Retina (tissue), 1 donor: ENCODE measurements around the gene WFDC1.

Source experiments
- DNase-seq: peaks from one replicate; pipeline ENCODE4 v3.0.0-alpha.2; 2016

Gene WFDC1

GRCh38 chr16:84274515-84274914 lies 20.2 kb upstream of the WFDC1 start:
- no peak for DNase-seq

DNA sequence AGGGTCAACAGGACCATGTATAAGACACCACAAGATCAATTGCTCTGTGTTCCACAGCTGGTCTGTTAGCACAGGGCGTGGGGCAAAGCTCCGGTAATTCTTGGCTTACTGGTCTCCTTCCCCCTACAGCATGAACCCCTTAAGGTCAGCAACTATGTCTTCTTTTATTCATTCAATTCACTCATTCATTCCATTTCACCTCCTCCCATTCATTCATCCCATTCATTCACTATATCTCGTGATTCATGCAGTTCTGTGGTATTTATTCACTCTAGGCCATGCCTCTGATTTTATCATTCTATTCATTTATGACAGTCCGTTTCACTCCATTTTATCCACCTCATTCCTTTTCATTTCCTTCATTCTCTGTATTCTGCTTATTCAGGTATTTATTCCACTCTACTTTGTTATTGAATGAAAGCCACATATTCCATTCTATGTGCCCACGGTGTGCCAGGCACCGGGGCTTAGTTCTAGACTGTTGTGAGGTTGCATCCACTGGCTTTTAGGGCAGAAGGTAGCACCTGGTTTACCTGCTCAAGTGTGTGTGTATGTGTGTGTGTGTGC lies 19.0 kb upstream of the WFDC1 start:
- no peak for DNase-seq

DNA sequence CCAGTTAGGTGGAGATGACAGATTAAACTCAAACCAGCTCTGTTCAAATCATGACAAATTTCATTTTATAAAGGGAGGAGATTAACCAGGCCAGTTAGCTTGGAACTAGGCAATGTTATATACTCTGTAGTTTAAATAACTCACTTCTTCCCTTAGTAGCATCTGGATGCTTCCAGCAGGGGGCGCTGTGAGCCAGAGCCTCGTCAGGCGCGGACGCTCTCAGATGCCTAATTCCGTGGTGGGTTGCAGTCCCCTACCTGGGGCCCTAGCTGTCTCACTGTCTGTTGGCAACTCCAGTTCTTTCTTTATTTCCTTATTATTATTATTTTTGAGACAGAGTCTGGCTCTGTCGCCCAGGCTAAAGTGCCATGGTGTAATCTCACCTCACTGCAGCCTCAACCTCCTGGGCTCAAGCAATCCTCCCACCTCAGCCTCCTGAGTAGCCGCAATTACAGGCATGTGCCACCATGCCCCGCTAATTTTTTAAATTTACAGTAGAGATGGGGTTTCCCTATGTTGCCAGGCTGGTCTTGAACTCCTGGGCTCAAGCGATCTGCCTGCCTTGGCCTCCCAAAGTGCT lies 17.3 kb upstream of the WFDC1 start:
- DNase-seq: peak; percentile 66

- peak; percentile 32 for DNase-seq
Measured at GRCh38 chr16:84278333-84278732, 16.3 kb upstream of the WFDC1 start.

GRCh38 chr16:84278968-84279367 lies 15.7 kb upstream of the WFDC1 start:
- DNase-seq: peak; percentile 80

- no peak for DNase-seq
Measured at GRCh38 chr16:84279881-84280280, 14.8 kb upstream of the WFDC1 start.

DNA sequence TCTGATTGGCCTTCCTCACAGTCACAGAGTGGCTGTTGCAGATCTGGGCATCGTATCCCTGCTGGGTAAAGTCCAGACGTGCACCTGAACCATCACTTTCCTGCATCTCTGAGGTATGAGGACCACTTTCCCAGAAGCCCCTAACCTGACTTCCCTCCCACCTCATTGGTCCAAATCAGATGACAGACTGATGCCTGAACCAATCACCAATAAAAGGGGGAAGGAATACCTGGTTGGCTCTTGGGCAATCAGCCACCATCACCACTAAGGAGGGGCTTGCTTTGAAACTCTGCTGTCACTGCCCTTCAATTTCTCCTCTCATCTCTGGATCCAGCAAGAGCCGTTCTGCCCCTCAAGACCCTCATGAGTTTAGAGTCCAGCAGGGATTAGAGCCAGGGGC lies 13.6 kb upstream of the WFDC1 start:
- peak; percentile 40 for DNase-seq

DNA sequence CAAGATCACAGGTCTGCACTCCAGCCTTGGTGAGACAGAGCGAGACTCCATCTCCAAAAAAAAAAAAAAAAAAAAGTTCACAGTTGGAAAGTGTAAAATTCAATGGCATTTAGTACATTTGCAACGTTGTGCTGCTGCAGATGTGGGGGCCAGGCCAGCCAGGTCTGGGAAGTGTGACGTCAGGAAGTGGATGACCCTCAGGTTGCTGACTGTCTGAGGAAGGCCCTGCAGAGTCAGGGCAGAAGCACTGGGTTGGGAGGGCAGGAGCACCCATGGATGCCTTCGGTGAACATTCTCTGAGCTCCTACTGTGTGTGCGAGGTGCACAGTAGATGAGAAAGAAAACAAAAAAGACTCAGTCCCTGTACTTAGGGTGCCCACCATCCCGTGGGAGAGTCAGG lies 12.1 kb upstream of the WFDC1 start:
- DNase-seq: no peak

GRCh38 chr16:84283314-84284153 lies 11.1 kb upstream of the WFDC1 start:
- DNase-seq: peak; percentile 46

DNA sequence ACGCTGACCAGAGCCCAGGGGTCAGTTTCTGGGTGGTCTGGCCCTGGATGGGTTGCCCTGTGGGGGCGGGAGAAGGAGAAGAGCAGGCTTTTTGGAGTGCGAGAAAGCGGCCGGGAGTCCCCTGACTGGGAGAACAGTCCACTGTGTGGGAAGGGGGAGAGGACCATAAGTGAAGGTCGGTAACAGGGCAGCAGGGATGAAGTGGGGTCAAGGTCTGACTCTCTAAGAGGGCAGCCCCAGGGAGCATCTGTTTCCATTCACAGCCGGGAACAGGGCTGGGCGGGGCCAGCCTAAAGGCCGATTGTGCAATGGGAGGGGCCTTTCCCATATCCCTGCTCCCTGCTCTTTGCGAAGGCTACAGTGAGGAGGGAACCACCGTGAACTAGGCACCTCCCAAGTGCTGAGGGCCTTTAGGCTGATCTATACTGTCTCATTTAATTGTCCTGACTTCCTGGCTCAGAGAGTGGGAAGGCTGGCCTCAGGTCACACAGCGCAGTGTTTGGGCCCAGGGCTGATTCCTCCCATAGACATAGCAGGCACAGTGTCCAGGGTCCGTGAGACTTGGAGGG lies 10.4 kb upstream of the WFDC1 start:
- peak; percentile 60 for DNase-seq

- peak; percentile 80 for DNase-seq
Measured at GRCh38 chr16:84286578-84287240, 8.0 kb upstream of the WFDC1 start.

DNA sequence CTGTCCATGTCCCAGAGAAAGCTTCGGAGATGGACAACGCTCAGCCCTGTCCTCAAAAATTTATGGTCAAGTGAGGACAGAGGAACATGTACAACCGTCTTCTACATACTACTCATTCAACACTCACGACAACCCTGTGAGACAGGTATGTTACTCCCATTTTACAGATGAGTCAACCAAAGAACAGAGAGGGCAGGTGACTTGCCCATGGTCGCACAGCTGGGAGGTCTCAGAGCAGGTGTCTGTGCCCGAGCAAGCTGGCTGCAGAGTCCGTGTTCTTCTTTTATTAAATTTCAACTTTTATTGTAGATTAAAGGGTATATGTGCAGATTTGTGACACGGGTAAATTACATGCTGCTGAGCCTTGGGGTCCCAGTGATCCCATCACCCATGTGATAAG lies 5.8 kb upstream of the WFDC1 start:
- DNase-seq: no peak

- DNase-seq: no peak
Measured at GRCh38 chr16:84291226-84291625, 3.5 kb upstream of the WFDC1 start.

DNA sequence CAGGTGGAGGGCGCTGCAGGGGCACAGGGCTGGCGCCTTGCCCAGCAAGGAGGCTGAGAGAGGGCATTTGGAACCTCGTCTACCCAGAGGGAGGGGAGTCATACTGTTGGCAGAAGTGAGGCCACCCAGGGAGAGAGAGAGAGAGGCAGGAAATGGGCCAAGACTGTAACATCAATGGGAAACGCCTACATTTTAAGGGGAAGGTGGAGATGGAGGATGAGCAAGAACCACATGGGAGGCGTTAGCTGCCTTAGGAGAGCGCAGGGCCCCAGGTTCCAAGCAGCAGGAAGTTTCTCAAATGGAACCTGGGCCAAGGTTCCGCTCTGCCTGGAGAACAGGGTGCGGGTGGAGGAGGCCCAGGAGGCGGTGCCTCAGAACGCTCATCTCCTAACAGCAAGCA lies 2.7 kb upstream of the WFDC1 start:
- no peak for DNase-seq

DNA sequence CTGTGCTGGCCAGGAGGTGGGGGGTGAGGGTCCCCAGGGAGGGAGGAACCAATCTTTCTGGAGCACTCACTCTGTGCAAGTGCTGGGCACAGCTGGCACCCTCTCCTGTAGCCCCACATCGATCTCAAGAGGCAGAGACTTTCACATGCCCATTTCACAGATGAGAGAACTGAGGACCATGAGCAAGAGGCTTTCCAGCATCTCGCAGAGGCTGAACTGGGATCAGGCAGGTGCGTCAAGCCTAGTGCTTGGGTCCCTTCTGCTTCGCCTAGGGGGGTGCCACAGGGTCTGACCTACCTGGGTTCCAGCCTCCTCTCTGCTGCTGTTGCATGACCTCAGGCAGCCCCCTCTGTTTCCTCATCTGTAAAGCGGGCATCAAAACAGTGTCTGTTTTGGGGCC lies 1.3 kb upstream of the WFDC1 start:
- DNase-seq: no peak

DNA sequence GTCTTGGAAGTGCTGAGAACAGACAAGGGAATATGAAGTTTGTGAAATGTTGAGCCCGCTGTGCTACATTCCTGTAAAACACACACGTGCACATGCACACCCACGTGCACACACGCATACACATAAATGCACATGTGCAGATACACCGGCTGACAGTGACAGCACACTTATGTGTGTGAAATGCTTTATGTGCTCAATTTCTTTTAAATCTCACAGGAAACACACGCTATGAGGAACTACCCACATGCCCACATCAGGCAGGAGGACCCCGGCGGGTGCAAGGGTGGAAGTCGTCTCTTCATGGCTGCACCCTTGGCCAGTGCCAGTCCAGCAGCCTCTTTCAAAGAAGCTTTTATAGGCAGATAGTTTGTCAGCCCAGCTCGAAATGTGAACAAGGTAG lies 561 bp upstream of the WFDC1 start:
- DNase-seq: no peak

DNA sequence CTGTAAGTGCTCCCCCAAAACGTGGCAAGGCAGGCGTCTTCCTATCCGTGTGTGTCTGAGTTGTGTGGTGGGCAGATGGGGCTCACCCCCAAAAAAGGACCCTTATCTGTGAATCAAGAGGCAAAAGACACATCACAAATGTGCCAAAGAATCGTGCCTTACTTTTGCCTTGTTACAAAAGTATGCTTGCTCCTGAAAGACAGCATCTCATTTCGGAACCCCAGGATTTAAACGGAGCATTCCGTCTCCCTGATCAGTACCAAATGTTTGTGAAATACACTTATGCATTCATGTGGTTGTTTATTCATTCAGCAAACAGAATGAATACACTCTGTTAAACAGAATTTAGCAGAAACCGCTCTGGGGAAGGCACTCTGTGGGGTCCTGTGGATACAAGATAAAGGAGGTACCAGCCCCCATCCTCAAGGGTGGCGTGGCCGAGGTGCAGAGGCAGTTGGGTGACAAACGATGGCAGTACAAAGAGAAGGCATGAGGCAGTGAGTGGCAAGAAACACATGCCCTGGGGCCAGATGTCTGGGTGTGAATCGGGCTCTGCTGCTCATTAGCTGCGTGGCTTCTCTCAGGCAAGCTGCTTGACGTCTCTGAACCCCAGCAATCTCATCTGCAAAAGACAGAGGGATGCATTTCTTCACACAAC lies 654 bp downstream of the WFDC1 start:
- DNase-seq: no peak

DNA sequence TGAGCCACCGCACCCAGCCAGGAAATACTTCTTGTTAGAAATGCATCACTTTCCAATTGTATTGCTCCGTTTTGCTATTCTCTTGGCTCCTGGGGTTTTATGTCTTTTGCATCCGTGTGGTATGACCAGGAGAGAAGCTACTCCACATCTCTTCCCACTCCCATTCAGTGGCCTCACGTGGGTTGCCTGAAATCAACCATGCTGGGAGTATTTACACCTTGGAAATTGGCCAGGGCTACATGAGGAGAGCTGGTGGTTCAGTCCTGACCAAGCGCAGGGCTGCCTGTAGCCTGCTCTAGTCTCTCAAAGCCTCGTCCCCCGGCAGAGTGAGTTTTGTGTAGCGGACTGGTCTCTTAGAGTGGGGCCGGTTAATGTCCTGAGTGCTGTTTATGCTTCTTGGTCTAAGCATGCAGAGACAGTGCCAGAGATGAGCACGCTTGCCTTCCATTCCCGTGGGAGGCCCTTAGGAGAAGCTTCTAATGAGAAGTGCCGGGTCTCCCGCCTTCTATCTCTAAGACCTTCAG lies 3.8 kb downstream of the WFDC1 start:
- no peak for DNase-seq

DNA sequence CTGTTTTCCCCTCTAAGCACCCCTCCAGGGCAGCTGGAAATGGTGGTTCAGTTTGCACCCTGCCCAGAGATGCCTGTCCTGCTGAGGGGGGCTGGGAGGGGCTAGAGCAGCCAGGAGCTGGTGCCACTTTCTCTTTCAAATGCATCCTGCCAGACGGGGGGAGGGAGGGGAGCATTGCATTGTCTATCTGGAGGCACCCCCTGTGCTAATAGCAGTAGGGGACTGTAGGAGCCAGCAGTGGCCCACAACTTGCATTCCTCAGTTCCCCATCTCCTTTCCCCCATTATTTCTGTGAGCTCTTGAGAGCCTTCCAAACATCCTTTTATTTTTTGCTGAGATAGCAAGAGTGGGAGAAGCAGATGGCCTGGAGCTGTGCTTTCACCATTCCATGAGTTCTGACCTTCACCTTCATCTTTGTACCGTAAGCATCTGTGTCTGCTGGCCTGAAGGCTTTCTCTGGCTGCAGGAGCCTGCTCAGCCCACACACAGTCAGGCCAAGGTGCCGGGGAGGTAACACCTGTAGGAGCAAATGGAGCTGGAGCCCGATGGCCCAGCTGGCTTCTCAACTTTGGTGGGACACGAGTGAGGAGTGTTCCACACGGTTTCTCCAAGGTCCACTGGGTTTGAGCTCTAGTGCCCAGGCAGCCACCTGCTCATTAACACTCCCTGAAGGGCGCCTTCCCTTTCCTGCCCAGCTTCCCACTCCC lies 5.2 kb downstream of the WFDC1 start:
- DNase-seq: no peak

DNA sequence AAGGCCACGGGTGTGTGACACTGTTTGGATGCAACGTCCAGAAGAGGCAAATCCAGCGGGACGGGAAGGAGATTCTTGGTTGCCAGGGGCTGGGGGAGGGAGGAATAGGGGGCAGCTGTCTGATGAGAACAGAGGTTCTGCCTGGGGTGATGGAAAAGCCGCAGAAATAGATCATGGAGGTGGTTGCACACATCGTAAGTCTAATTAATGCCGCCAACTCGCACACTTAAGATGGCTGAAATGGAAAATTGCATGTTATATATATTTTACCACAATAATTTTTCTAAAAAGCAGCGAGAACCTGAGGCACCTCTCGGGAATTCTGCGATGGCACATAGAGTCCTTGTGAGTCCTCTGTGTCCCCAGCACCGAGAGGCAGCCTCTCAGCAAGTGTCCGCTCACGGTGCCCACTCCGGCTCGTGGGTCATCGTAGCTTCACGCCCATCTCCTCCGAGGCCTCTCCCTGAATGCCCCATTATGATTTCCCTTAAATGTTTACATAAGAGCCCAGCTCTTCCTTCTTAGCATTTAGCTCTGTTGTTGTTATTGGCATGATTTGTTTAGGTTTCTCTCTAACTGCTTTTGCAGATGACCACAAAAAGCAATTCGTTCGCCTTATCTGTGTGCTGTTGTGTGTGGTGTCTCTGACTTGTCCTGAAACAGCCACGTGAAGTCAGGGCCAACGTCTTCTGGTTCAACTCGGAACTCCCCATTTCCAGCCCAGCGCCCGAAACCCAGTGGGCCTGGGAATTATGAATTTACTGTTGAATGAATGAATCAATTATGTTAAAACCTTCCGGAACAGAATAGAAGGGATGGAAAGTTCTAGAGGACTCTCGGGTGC lies 7.7 kb downstream of the WFDC1 start:
- no peak for DNase-seq

DNA sequence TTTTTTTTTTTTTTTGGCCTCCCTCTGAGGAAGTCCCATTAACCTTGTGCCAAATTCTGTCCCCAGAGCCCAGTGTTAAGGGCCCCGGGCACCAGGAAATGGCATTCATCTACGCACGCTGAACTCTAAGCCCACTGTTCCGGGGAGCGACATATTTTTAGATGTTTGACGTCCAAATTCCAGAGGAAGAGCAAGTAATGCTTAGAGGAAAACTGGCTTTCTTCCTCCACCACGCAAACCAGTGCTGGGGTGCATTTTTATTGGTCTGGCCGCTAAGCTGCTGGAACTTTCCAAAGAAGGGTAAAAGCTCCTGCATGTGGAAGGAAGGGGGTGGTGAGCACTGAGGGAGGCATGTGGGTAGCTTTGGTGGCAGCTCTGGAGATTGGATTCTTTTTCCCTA lies 8.3 kb downstream of the WFDC1 start:
- no peak for DNase-seq
